HL-60 (cell line): ENCODE measurements around the gene SRPX2.

Experiments used
- DNase-seq, 2 experiments: peaks; one replicate each; pipeline ENCODE4 v3.0.0-alpha.2; 2010 to 2020; ENCODE audit warnings: low read depth in 1 of 2, low spot score in 1 of 2
- H3K27ac ChIP-seq: fragments of 250-450 bp; sonication (Bioruptor Pico); replicated peaks from 2 replicates; pipeline ENCODE4 v1.5.1; 2020; ENCODE audit warnings: mild to moderate bottlenecking, moderate library complexity
- H3K27me3 ChIP-seq: fragments of 250-450 bp; sonication (Bioruptor Pico); 2 replicates; pipeline ENCODE4 v1.5.1; 2021; ENCODE audit warnings: mild to moderate bottlenecking, moderate library complexity; ENCODE audit not compliant: insufficient read depth, poor library complexity, severe bottlenecking
- H3K4me3 ChIP-seq: replicated peaks from 2 replicates; pipeline ENCODE4 v1.5.1; 2011; ENCODE audit warnings: mild to moderate bottlenecking, control low read depth, low read length; ENCODE audit not compliant: insufficient read depth
- GABPA ChIP-seq: IDR thresholded peaks from 2 replicates; pipeline ENCODE4 v1.6.1; 2012; ENCODE audit warnings: low read depth
- POLR2AphosphoS5 ChIP-seq: IDR thresholded peaks from 2 replicates; pipeline ENCODE4 v1.6.1; 2012; ENCODE audit warnings: low read depth
- SPI1 ChIP-seq: IDR thresholded peaks from 2 replicates; pipeline ENCODE4 v1.6.1; 2012; ENCODE audit warnings: low read depth, mild to moderate bottlenecking, borderline replicate concordance
- TF ChIP-seq, protein P1 (sequence below): IDR thresholded peaks from one replicate; pipeline ENCODE4 v1.5.1; 2011; ENCODE audit warnings: low read length, control low read depth, inconsistent platforms; ENCODE audit not compliant: insufficient read depth
- TF ChIP-seq, protein P2 (sequence below): IDR thresholded peaks from 2 replicates; pipeline ENCODE4 v1.6.1; 2012; ENCODE audit warnings: low read depth; ENCODE audit not compliant: insufficient replicate concordance

The SRPX2 gene

DNA sequence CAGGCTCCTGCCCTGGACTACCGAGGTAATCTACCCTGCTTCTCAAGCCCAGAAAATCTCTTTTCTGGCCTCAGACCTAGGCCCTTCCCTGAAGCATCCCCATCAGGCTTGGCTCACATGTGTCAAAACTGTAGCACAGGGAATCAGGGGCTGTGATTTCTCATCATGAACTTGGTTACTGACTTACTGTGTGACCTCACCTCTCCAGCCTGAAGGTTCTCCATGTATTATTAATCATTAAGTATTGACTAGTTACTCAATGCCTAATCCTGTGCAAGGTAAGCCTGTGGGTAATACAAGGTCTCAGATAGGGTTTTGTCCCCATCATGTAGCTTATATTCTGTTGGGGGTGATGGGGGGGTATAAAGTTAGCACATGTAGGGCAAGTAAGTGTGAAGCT lies 6.8 kb downstream of the SRPX2 start:
- Histone ChIP-seq H3K4me3 (no peak overlapping the region), H3K27me3 (no peaks in the 10 kb centered on the region), H3K27ac (no peak overlapping the region)
- no peak for DNase-seq
- TF ChIP-seq, protein P1, sequence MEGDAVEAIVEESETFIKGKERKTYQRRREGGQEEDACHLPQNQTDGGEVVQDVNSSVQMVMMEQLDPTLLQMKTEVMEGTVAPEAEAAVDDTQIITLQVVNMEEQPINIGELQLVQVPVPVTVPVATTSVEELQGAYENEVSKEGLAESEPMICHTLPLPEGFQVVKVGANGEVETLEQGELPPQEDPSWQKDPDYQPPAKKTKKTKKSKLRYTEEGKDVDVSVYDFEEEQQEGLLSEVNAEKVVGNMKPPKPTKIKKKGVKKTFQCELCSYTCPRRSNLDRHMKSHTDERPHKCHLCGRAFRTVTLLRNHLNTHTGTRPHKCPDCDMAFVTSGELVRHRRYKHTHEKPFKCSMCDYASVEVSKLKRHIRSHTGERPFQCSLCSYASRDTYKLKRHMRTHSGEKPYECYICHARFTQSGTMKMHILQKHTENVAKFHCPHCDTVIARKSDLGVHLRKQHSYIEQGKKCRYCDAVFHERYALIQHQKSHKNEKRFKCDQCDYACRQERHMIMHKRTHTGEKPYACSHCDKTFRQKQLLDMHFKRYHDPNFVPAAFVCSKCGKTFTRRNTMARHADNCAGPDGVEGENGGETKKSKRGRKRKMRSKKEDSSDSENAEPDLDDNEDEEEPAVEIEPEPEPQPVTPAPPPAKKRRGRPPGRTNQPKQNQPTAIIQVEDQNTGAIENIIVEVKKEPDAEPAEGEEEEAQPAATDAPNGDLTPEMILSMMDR, result no peak
- TF ChIP-seq, protein P2, sequence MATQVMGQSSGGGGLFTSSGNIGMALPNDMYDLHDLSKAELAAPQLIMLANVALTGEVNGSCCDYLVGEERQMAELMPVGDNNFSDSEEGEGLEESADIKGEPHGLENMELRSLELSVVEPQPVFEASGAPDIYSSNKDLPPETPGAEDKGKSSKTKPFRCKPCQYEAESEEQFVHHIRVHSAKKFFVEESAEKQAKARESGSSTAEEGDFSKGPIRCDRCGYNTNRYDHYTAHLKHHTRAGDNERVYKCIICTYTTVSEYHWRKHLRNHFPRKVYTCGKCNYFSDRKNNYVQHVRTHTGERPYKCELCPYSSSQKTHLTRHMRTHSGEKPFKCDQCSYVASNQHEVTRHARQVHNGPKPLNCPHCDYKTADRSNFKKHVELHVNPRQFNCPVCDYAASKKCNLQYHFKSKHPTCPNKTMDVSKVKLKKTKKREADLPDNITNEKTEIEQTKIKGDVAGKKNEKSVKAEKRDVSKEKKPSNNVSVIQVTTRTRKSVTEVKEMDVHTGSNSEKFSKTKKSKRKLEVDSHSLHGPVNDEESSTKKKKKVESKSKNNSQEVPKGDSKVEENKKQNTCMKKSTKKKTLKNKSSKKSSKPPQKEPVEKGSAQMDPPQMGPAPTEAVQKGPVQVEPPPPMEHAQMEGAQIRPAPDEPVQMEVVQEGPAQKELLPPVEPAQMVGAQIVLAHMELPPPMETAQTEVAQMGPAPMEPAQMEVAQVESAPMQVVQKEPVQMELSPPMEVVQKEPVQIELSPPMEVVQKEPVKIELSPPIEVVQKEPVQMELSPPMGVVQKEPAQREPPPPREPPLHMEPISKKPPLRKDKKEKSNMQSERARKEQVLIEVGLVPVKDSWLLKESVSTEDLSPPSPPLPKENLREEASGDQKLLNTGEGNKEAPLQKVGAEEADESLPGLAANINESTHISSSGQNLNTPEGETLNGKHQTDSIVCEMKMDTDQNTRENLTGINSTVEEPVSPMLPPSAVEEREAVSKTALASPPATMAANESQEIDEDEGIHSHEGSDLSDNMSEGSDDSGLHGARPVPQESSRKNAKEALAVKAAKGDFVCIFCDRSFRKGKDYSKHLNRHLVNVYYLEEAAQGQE, result no peak
- no peak for TF ChIP-seq GABPA
- TF ChIP-seq POLR2AphosphoS5, result no peak

DNA sequence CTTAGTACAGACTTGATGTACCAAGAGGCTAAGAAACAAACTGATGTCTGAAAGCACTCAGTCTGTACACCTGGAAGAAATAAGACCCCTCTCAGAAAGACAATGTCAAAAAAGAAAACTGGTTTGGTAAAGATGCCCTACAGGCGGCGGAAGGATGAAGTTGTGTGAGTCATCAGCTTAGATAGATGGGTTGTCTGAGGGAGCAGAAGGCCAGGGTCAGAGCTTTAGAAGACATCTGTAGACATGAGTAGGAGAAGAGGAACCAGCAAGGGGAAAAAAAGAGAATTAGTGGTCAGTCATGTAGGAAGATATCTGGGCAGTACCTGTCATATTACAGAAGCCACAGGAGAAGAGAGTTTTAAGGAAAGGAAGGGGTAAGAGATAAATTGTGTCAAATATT lies 8.3 kb downstream of the SRPX2 start:
- Histone ChIP-seq H3K27me3 (no peaks in the 10 kb centered on the region), H3K4me3 (no peak overlapping the region), H3K27ac (no peak overlapping the region)
- no peak for DNase-seq
- TF ChIP-seq, protein P1, result no peak
- TF ChIP-seq POLR2AphosphoS5, result no peak
- TF ChIP-seq SPI1, result no peak
- TF ChIP-seq GABPA, result no peak
- TF ChIP-seq, protein P2, result no peak

DNA sequence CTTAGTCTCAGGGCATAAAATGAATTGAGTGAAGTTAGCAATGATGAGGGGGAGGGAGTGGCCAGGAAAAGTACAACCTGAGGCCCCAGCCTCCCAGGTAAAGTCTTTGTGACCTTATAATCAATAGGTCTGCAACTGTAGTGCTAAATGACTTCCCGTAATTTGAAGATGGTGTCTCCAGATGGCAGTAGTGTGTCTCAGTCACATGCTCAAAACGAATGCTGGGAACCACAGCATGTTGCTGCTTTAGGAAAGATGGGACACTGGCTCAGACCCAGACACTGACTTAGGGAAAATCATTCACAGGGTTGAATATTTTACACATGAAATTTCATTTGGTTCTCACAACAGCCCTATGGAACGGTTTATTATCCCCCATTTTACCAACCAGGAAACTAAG lies 10.3 kb downstream of the SRPX2 start:
- Histone ChIP-seq H3K27me3 (no peaks in the 10 kb centered on the region), H3K4me3 (no peak overlapping the region), H3K27ac (no peak overlapping the region)
- DNase-seq, result no peak
- TF ChIP-seq, protein P1, result no peak
- no peak for TF ChIP-seq POLR2AphosphoS5
- TF ChIP-seq SPI1, result no peak
- TF ChIP-seq GABPA, result no peak
- TF ChIP-seq, protein P2, result no peak
